Gastrocnemius medialis (tissue), 4 donors: ENCODE data around the gene DSG2. TPM values are rescaled to one million over a fixed set of nuclear protein-coding genes. Genes with fewer than 3 reads are reported as not detected.

Source experiments
- ATAC-seq, 2 donors: fragments of 150-250 bp; one replicate each; pipeline ENCODE4 v1.9.1; 2016
- DNase-seq, 2 donors: peaks; one replicate each; pipeline ENCODE4 v3.0.0-alpha.2; 2019
- H3K27ac ChIP-seq, 4 donors: fragments of 200-600 bp; sonication (generic); 1 replicate in 1 of 4; 2 replicates in 3 of 4; pipeline ENCODE4 v1.5.1; 2016 to 2018; ENCODE audit warnings: mild to moderate bottlenecking in 2 of 4, moderate library complexity in 1 of 4
- H3K27me3 ChIP-seq, 3 donors: fragments of 200-600 bp; sonication (generic) in 2 of 3; 1 replicate in 1 of 3; 2 replicates in 2 of 3; pipeline versions ENCODE4 v1.5.1 to v1.6.0; 2016 to 2019; ENCODE audit warnings: mild to moderate bottlenecking in 1 of 3, moderate library complexity in 1 of 3
- H3K36me3 ChIP-seq, 2 donors: fragments of 200-600 bp; sonication (generic) in 1 of 2; one replicate each; pipeline ENCODE4 v1.5.1; 2017 to 2018
- H3K4me1 ChIP-seq, 2 donors: fragments of 200-600 bp; sonication (generic) in 1 of 2; one replicate each; pipeline ENCODE4 v1.5.1; 2016 to 2017; ENCODE audit warnings: mild to moderate bottlenecking in 2 of 2
- H3K4me3 ChIP-seq, 4 donors: fragments of 200-600 bp; sonication (generic) in 3 of 4; 1 replicate in 1 of 4; 2 replicates in 3 of 4; pipeline ENCODE4 v1.5.1; 2016 to 2019; ENCODE audit warnings: mild to moderate bottlenecking in 2 of 4
- H3K9me3 ChIP-seq, 3 donors: fragments of 200-600 bp; sonication (generic) in 2 of 3; 1 replicate in 1 of 3; 2 replicates in 2 of 3; pipeline ENCODE4 v1.5.1; 2016 to 2019
- CTCF ChIP-seq, 5 experiments: fragments of 450-650 bp in 3 of 5; fragments of 200-600 bp in 2 of 5; sonication (generic) in 2 of 5; IDR thresholded peaks in 4 of 5; conservative IDR thresholded peaks in 1 of 5; 1 replicate in 4 of 5; 2 replicates in 1 of 5; pipeline ENCODE4 v1.5.1; 2016 to 2019; ENCODE audit warnings: antibody characterized with exemption in 5 of 5, mild to moderate bottlenecking in 3 of 5, moderate library complexity in 3 of 5
- POLR2A ChIP-seq, 2 donors: fragments of 450-650 bp; IDR thresholded peaks; one replicate each; pipeline ENCODE4 v1.6.1; 2017; ENCODE audit warnings: antibody characterized with exemption in 2 of 2, mild to moderate bottlenecking in 2 of 2, moderate library complexity in 2 of 2
- in situ Hi-C, 4 donors: fragments of 200-750 bp; cut with MboI; loops; one replicate each; pipeline versions ENCODE4 v1.15.0 to v1.8.0; 2017; ENCODE audit warnings: low sequenced_read_pairs in 4 of 4
- intact Hi-C: fragments of 100-400 bp; cut with DNase I; formaldehyde crosslinking; loops from one replicate; pipeline ENCODE4 v1.15.1; 2023; ENCODE audit warnings: low total_unique reads
- total RNA-seq, 4 donors: library from RNA; depleted of rRNA; stranded (reverse); fragments of >200 nt; gene quantifications; one replicate each; pipeline versions ENCODE4 v1.1.0 to v1.2.3, GENCODE V29; 2016

The DSG2 gene
- total RNA-seq, 4 donors from 2014 or later: 0.61 to 3.7 (median 2.0) TPM

DNA sequence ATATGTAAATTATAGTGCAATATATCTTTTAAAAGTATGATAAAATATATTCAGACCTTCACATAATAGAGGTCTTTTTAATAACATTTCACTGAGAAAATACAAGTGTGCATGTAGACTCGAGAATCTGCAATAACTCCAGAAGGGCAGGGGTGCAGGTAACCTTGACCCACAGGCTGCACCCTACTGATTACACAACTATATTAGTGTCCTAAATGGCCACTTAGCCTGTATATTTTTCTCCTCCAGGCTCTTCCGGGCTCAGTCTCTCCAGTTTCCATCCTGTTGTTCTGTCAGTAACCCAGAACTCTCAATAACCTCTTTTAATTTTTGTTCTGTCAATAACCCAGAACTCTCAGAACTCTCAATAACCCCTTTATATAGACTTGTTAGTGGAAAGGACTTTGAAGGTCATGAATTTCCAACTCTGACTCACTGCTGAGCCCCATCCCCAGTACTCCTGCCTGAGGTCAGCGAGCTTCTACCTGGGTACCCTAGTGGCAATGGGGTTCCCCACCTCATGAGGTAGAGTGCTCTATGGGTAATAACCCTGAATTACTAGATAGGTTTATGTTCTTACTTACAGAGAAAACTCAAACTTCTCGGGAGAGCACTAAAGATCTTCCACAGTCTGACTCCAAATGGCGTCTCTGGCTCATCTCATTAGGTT, 85.3 kb downstream of the DSG2 start:
- Histone ChIP-seq H3K36me3 (no peaks in the 10 kb centered on the region), H3K4me3 (no peak overlapping the region), H3K9me3 (no peaks in the 10 kb centered on the region), H3K27ac (no peak overlapping the region), H3K4me1 (no peaks in the 10 kb centered on the region), H3K27me3 (no peaks in the 10 kb centered on the region)
- TF ChIP-seq CTCF (IDR thresholded peaks at IDR 0.05 in 4 of 5, conservative IDR thresholded peaks at IDR 0.05 in 1 of 5) (no peak), POLR2A (IDR thresholded peaks at IDR 0.05) (no peak)
- ATAC-seq (no peak), DNase-seq (no peak)
- in situ Hi-C loops: no loop called here
- intact Hi-C loops: no loop called here

DNA sequence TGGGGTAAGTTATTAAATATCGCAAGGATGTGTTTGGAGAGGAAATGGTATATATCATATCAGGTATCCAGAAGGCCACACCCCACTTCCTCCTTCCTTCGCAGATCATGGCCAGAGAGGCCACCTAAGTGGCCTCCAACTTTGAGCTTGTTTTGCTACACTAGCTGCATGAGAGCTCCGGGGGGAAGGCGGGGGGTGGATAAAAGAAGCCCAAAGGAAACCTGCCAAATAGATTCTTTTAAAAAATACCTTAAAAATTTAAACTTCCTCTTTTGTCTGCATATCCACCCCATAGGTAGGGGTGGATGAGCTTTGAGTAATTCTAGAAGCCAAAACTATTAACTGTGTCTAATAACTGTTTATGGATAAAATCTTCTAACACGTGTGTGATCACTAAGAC, 88.0 kb downstream of the DSG2 start:
- in situ Hi-C loops (no loop called here), intact Hi-C loops (no loop called here)
- Histone ChIP-seq H3K9me3 (no peaks in the 10 kb centered on the region), H3K4me3 (no peak overlapping the region), H3K27ac (no peak overlapping the region), H3K4me1 (no peaks in the 10 kb centered on the region), H3K27me3 (no peaks in the 10 kb centered on the region), H3K36me3 (no peaks in the 10 kb centered on the region)
- no peak for ATAC-seq
- TF ChIP-seq POLR2A (IDR thresholded peaks at IDR 0.05) (no peak), CTCF (IDR thresholded peaks at IDR 0.05 in 4 of 5, conservative IDR thresholded peaks at IDR 0.05 in 1 of 5) (no peak)
- no peak for DNase-seq

- H3K36me3 ChIP-seq: no peaks in the 10 kb centered on the region
- in situ Hi-C loops: no loop called here
- no peaks in the 10 kb centered on the region for H3K27me3 ChIP-seq
- no peaks in the 10 kb centered on the region for H3K9me3 ChIP-seq
- DNase-seq: no peak
- intact Hi-C loops: no loop called here
- no peak overlapping the region for H3K27ac ChIP-seq
- no peaks in the 10 kb centered on the region for H3K4me1 ChIP-seq
- no peak overlapping the region for H3K4me3 ChIP-seq
- ATAC-seq: no peak
- no peak for TF ChIP-seq CTCF (IDR thresholded peaks at IDR 0.05 in 4 of 5, conservative IDR thresholded peaks at IDR 0.05 in 1 of 5)
- no peak for TF ChIP-seq POLR2A (IDR thresholded peaks at IDR 0.05)
Observed at GRCh38 chr18:31586616-31587015, 88.6 kb downstream of the DSG2 start.

DNA sequence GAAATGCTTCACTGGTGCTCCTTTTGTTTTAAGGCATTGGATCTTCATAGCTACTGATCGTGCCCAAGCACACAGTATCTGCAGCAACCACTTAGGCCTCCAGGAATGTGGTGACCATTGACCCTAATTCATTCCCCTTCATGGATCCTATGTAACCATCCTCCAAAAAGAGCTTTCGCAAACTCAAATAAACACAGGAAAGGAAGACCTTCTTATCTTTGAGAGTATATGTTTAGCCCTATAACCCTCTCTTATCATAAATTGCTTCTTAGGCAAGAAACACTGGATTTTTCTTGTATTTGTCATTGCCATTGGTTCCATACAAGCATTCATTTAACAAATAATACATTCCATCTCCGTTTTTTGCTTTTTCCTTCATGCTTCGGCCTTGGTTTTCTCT, 89.6 kb downstream of the DSG2 start:
- Histone ChIP-seq H3K4me3 (no peak overlapping the region), H3K27ac (no peak overlapping the region), H3K9me3 (no peaks in the 10 kb centered on the region), H3K36me3 (no peaks in the 10 kb centered on the region), H3K27me3 (no peaks in the 10 kb centered on the region), H3K4me1 (no peaks in the 10 kb centered on the region)
- in situ Hi-C loops (no loop called here), intact Hi-C loops (no loop called here)
- DNase-seq: no peak
- TF ChIP-seq POLR2A (IDR thresholded peaks at IDR 0.05) (no peak), CTCF (IDR thresholded peaks at IDR 0.05 in 4 of 5, conservative IDR thresholded peaks at IDR 0.05 in 1 of 5) (no peak)
- no peak for ATAC-seq

GRCh38 chr18:31590570-31590969, 92.6 kb downstream of the DSG2 start:
- DNase-seq: no peak
- intact Hi-C loops (no loop called here), in situ Hi-C loops (no loop called here)
- Histone ChIP-seq H3K36me3 (no peaks in the 10 kb centered on the region), H3K9me3 (no peaks in the 10 kb centered on the region), H3K4me1 (no peaks in the 10 kb centered on the region), H3K27me3 (no peaks in the 10 kb centered on the region), H3K27ac (no peak overlapping the region), H3K4me3 (no peak overlapping the region)
- TF ChIP-seq CTCF (IDR thresholded peaks at IDR 0.05 in 4 of 5, conservative IDR thresholded peaks at IDR 0.05 in 1 of 5) (no peak), POLR2A (IDR thresholded peaks at IDR 0.05) (no peak)
- ATAC-seq: no peak
